ENCODE results near the gene ZNG1A.
A peak's percentile ranks its signal among the peaks of the same experiment; 100 is the strongest.
"Not testable (repeated sequence)": the region's sequence is repeated elsewhere in the genome, so short reads cannot be mapped to it uniquely, and the experiment has no call there.

ZNG1A gene

DNA sequence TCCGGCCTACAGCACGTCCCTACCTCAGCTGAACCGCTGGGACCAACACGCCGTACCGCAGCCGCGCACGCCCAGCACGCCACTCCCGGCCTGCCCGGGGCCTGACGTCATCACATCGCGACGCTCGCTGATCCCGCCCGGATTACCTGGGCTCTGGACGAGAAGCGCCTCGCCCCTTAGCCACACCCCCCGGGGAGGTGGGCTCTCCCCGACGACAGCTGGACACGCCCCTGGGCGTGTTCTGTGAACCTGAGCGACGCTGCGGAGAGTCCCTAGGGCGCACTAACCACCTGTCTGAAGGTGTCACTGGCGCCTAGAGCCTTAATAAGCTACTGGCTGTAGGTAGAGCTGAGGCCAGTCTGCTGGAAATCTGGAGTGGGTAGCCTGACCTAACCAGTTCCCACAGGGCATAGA lies at the start of gene ZNG1A:
ZNG1A (minus strand) TSS at position 87 of the 414 bp plus-strand sequence. CDS start 87 bp downstream, outside the sequence.
- H3K27me3 Mint-ChIP-seq; ATAC-seq; H3K36me3 Mint-ChIP-seq (ENCODE audit: low read depth); H3K4me1 Mint-ChIP-seq; H3K9me3 Mint-ChIP-seq: not testable (repeated sequence)
- DNase-seq = peak; percentile 69
- Mint-ChIP-seq H3K4me3 (peak within 1 kb of the TSS; percentile 85), H3K27ac (peak within 1 kb of the TSS; percentile 90)

DNA sequence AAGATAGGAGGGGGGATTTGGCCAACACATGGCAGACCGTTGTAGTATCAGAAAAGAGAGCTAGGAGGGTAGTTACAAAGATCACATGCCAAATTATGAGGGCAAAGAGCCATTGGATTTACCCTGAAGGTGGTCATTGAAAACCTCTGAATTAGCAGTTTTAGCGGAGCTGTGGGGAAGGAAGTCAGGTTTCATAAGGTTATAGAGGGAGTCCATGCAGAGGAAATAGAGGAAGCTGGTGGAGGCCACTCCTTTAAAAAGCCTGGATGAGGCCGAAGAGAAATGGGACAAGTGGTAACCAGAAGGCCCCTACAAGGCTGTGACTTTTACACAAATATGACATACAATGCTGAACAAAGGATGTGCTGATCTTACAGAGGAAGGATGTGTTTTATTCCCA lies 49.0 kb upstream of the ZNG1A start:
- Mint-ChIP-seq H3K36me3 (ENCODE audit: low read depth) (no peaks in the 10 kb centered on the region), H3K27me3 (no peaks in the 10 kb centered on the region), H3K9me3 (peaks cover 6% of the 10 kb centered on the region), H3K27ac (no peak overlapping the region), H3K4me3 (no peak overlapping the region), H3K4me1 (peaks cover 5% of the 10 kb centered on the region)
- DNase-seq = no peak
- ATAC-seq = no peak

DNA sequence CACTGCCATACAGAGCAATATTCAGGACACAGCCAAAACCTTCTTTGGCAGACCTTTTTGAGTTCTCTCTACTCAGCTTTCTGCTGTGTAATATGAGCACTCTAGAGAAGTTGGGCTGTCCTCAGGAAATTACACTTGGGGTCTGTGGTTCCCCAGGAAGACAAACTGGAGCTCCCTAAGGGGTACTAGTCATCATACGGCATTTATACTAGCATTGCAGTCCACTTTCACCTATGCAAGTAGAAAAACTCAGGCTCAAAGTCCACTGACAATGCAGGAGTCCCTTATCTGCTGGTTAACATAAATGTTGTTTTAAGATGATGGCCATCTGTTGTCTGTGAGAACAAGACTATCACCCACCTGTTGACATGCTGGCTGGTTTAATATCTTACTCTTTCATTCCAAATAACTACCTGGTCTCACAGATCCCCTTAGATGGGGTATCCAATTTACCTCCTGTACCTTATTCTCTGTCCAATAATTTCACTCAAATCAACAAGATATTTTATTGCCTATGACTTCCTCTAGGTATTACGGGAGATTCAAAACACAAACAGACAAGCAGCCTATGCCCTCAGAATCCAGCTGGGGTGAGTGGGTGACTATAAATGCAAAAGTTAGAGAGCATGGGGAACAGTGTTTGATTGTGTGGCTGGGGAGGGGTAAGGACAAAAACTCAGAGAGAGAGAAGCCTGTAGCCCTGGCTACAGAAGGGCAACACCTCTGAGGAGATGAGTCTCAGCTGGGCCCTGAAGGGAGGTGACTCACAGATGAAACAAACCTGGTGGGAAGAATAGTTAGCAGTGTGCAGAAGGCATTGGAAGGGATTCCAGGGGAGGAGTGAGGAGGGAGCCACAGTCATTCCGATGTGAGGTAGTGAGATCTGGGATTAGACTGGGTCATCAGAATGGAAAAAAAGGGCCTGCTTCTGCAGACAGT lies 46.0 kb upstream of the ZNG1A start:
- Mint-ChIP-seq H3K4me3 (no peak overlapping the region), H3K4me1 (peaks cover 17% of the 10 kb centered on the region), H3K9me3 (peaks cover 6% of the 10 kb centered on the region), H3K36me3 (ENCODE audit: low read depth) (no peaks in the 10 kb centered on the region), H3K27me3 (no peaks in the 10 kb centered on the region), H3K27ac (no peak overlapping the region)
- ATAC-seq (peak; percentile 76), DNase-seq (no peak)

DNA sequence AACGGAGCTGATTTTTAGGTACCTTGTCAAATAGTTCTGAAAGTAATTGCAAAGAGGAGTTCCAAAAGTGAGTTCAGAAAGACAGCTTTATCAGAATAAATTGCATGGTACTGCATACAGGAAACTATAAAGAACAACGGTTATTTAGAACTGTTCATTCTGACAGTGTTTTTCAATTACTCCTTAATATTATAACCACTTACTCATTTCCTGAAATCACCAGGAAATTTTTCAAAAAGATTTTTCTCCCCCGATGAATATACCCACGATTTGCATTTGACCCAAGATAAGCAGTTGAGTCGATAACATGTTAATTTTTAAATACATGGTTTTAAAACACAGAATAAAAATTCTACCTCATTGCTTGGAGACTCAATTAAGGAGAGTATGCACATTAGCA lies 45.2 kb upstream of the ZNG1A start:
- ATAC-seq (no peak), DNase-seq (no peak)
- peaks cover 15% of the 10 kb centered on the region for H3K4me1 Mint-ChIP-seq
- H3K36me3 Mint-ChIP-seq (ENCODE audit: low read depth) = no peaks in the 10 kb centered on the region
- H3K27ac Mint-ChIP-seq = no peak overlapping the region
- peaks cover 1% of the 10 kb centered on the region for H3K9me3 Mint-ChIP-seq
- H3K4me3 Mint-ChIP-seq = no peak overlapping the region
- no peaks in the 10 kb centered on the region for H3K27me3 Mint-ChIP-seq

DNA sequence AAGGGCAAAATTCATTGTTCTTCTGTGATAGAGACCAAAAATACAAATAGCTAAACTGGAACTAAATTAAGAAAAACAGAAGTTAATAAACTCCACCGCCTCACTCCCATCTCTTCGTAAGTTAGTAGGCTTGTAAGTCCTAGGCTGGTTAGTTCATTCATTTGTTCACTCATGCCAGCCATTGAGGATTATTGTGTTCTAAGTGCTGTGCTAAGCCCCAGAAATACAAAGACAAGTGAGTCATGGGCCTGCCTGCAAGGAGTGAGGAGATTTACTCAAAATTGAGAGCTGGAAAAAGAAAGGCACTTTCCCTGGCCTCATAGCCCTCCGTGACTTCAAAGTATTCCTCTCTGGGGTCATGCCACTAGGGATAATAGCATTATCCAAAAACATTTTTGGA lies 44.3 kb upstream of the ZNG1A start:
- H3K27me3 Mint-ChIP-seq = no peaks in the 10 kb centered on the region
- H3K4me1 Mint-ChIP-seq = peaks cover 15% of the 10 kb centered on the region
- no peak for DNase-seq
- H3K9me3 Mint-ChIP-seq = no peaks in the 10 kb centered on the region
- H3K36me3 Mint-ChIP-seq (ENCODE audit: low read depth) = no peaks in the 10 kb centered on the region
- no peak overlapping the region for H3K4me3 Mint-ChIP-seq
- ATAC-seq = no peak
- no peak overlapping the region for H3K27ac Mint-ChIP-seq

DNA sequence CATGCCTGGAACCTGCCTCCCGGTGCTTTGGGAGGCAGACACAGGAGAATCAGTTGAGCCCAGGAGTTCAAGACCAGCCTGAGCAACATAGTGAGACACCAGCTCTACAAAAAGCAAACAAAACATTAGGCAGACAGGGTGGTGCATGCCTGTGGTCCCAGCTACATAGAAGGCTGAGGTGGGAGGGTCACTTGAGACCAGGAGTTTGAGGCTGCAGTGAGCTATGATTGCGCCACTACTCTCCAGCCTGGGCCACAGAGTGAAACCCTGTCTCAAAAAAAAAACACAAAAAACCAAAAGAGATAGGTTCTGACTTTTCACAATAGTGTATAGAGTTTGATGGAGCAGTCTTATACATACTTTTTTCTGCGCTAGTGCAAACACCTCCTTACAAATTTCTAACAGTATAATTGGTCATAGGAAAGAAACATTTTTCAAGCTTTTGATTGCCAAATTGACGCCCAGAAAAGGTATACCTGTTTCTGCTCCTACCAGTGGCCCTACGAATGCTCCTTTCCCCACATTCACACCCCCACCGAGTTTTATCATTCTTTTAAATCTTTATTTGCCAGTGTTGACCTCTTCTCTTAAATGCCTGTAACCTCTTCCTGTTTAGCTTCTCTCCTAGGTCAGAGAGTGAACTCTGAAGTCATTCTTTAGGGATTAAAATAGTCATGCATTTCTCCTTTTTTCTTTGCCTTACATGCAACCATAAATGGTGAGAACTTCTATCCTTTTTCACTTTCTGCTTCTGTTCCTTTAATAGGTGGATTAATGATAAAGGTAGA lies 43.3 kb upstream of the ZNG1A start:
- H3K4me1 Mint-ChIP-seq = peaks cover 17% of the 10 kb centered on the region
- H3K9me3 Mint-ChIP-seq = no peaks in the 10 kb centered on the region
- ATAC-seq = no peak
- H3K27ac Mint-ChIP-seq = peak overlapping the region; percentile 3
- no peaks in the 10 kb centered on the region for H3K27me3 Mint-ChIP-seq
- no peaks in the 10 kb centered on the region for H3K36me3 Mint-ChIP-seq (ENCODE audit: low read depth)
- DNase-seq = no peak
- H3K4me3 Mint-ChIP-seq = no peak overlapping the region

DNA sequence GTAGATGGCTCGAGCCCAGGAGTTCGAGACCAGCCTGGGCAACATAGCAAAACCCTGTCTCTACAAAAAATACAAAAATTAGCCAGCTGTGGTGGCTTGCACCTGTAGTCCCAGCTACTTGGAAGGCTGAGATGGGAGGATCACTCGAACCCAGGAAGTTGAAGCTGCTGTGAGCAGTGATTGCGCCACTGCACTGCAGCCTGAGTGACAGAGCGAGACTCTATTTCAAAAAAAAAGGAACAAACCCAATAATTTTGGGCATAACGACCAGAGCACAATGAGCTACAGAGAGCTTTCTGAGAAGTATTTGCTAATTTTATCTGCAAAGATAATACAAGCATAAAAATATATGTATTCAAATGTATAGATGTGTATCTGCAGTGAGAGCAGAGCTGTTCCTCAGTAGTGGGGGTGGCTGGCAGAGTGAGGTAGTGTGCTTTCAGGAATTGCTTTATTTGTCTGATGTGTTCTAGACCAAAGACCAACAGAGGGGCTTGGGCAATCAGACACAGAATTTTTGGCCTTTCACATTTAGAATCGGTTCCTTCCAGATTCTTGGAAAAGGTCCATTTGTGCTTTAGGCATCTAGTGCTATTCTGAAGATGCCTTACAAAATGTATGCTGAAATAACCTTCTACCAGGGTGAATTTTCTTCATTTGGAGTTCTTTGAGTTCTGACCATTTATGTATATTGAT lies 41.0 kb upstream of the ZNG1A start:
- Mint-ChIP-seq H3K27ac (no peak overlapping the region), H3K27me3 (no peaks in the 10 kb centered on the region), H3K4me3 (no peak overlapping the region), H3K4me1 (peaks cover 28% of the 10 kb centered on the region), H3K9me3 (no peaks in the 10 kb centered on the region), H3K36me3 (ENCODE audit: low read depth) (no peaks in the 10 kb centered on the region)
- DNase-seq (no peak), ATAC-seq (no peak)

DNA sequence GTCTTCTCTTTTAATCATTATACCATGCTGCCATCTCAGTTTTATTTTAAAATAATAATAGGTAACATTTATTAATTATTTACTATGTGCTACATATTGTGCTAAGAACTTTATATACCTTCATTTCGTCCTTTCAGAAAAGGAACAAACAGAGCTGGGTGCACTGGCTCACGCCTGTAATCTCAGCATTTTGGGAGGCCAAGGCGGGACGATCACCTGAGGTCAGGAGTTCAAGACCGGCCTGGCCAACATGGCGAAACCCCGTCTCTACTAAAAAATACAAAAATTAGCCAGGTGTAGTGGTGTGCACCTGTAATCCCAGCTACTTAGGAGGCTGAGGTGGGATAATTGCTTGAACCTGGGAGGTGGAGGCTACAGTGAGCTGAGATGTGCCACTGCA lies 40.2 kb upstream of the ZNG1A start:
- peaks cover 32% of the 10 kb centered on the region for H3K4me1 Mint-ChIP-seq
- not testable (repeated sequence) for H3K4me3 Mint-ChIP-seq; H3K9me3 Mint-ChIP-seq; H3K27ac Mint-ChIP-seq; H3K27me3 Mint-ChIP-seq; H3K36me3 Mint-ChIP-seq (ENCODE audit: low read depth); ATAC-seq; DNase-seq

DNA sequence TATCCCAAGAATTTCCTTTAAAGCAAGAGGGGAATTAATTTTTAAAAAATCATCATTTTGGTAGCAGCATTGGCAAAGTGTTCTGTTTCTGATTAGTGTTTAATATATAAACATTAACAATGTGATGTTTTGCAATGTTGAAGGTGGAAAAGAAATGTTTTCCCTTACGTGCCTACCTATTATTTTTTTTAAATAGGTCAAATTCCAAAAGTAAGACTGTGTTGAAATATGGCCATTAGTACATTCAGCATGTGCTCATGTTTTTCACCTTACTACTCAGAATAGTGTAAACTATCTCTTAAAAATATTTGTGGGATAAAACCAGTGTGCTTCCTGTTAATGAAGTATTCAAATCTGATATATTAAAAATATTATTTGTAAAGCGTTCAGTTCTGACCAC lies 39.1 kb upstream of the ZNG1A start:
- Mint-ChIP-seq H3K27me3 (no peaks in the 10 kb centered on the region), H3K4me3 (no peak overlapping the region), H3K36me3 (ENCODE audit: low read depth) (no peaks in the 10 kb centered on the region), H3K4me1 (peaks cover 29% of the 10 kb centered on the region), H3K27ac (no peak overlapping the region), H3K9me3 (no peaks in the 10 kb centered on the region)
- ATAC-seq (no peak), DNase-seq (no peak)

DNA sequence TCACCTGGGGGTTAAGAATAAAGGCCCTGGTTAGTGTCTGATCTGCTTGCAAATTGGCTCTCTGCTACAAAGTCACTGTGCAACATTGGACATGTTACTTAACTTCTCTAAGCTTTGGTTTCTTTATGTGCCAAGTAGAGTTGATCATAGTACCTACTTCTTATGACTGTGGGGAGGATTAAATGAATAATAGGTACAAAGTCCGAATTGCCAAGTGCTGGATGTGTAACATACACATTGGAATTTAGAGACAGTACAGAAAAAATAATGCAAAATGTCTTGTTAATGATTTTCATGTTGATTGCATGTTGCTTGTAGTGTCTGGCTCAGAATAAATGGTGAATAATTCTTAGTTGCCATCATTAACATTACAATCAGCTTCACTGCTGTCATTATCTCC lies 38.0 kb upstream of the ZNG1A start:
- Mint-ChIP-seq H3K4me3 (no peak overlapping the region), H3K27me3 (no peaks in the 10 kb centered on the region), H3K4me1 (peaks cover 20% of the 10 kb centered on the region), H3K36me3 (ENCODE audit: low read depth) (no peaks in the 10 kb centered on the region), H3K9me3 (no peaks in the 10 kb centered on the region), H3K27ac (no peak overlapping the region)
- no peak for DNase-seq
- ATAC-seq = no peak

DNA sequence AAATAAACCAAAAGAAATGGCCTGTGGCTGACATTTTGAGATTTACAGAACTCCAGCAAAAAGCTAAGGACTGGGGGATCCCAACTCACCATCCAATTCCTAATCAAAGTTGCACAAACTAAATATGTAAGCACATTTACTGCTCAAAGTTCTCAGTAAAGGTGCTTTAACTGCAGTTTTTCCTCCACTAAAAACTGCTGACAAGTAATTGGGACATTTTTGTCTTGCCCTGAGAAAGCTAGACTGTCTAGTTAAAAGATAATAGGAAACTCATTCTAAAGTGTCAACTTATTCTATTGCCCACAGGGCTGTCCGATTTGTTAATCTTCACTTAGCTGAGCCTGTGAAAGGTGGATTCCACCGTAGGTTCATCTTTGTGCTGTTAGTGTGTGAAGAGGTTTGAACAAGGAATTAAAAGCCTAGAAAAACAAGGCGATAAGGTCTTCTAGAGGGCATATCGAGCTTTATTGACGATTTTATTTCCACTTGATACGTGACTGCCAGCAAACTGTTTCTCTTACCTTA lies 36.8 kb upstream of the ZNG1A start:
- ATAC-seq (no peak), DNase-seq (no peak)
- Mint-ChIP-seq H3K27me3 (no peaks in the 10 kb centered on the region), H3K27ac (no peak overlapping the region), H3K4me3 (peak overlapping the region; percentile 77), H3K36me3 (ENCODE audit: low read depth) (no peaks in the 10 kb centered on the region), H3K9me3 (no peaks in the 10 kb centered on the region), H3K4me1 (peaks cover 20% of the 10 kb centered on the region)

DNA sequence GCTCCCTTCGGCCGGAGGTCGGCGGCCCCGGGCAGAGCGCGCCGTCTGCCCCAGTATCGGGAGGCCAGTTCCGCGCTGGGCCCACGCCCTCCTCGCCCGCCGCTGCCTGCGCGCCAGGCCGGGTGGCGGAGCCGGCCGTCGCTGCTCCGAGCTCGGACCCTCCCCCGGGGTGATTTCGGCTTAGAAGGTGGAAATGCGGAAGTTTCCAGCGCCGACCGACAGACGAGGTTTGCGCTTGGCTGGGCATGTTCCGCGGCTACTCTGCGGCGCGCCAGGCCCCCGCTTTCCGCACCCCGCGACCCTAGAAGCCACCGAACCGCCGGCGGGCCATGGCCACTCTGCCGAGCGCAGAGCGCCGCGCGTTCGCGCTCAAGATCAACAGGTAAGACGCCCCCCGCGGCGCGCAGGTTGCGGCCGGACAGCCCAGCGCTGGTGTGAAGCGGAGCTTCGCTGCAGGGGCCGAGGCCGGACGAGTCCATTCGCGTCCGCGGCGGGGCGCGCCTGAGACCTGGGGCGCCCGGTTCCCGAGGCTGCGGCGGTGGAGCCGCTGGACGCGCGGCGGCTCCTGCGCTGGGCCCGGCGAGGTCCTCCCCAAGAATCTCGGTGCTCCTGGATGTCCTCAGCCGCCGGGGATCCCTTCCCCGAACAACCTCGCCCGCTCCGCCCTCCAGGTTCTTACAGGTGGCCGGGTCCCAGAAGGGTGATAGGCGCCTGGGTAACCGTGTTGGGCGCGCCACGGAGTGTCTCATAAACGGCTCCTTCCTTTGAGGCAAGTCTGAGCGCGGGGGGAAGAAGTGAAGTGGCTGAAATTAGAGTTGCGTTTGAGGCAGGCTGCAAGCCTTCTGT lies 36.0 kb upstream of the ZNG1A start, which contains the start of gene DOCK8:
DOCK8 (plus strand) TSS at position 218 of the 846 bp plus-strand sequence; CDS start at position 330, 112 bp downstream.
- Mint-ChIP-seq H3K9me3 (no peaks in the 10 kb centered on the region), H3K36me3 (ENCODE audit: low read depth) (no peaks in the 10 kb centered on the region), H3K27ac (peak within 1 kb of the TSS; percentile 40), H3K4me3 (peak within 1 kb of the TSS; percentile 77), H3K4me1 (peaks cover 17% of the 10 kb centered on the region), H3K27me3 (no peaks in the 10 kb centered on the region)
- DNase-seq (peak; percentile 72), ATAC-seq (peak; percentile 90)

DNA sequence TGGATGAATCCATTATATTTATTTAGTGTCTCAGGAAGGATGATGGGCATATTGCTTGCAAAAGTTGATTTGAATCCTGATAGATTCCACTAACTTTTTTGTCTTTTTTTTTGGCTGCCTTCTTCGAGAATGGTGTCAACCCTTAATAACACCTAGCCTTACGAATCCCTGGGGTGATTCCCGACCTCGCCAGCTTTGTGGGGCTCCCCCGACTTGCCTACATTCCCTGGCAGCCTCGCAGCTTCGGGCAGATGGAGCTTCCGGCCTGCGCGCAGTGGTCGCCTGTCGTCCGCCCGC lies 35.4 kb upstream of the ZNG1A start:
- no peak for ATAC-seq
- Mint-ChIP-seq H3K9me3 (no peaks in the 10 kb centered on the region), H3K27ac (peak overlapping the region; percentile 40), H3K36me3 (ENCODE audit: low read depth) (no peaks in the 10 kb centered on the region), H3K4me1 (peaks cover 17% of the 10 kb centered on the region), H3K27me3 (no peaks in the 10 kb centered on the region), H3K4me3 (peak overlapping the region; percentile 77)
- DNase-seq = no peak

DNA sequence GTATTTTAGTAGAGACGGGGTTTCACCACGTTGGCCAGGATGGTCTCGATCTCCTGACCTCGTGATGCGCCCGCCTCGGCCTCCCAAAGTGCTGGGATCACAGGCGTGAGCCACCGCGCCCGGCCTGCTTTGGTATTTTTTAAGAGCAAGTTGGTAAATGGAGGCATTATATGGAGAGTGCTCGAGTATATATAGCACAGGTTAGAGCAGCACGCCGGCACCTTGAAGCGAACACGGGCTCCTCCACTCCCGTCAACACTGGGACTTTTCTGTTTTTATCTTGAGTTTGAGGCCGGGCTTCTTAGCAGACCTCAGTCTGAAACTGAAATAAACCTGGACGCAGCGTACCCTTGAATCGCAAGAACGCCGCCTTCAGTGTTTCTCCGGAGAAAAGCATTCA lies 35.0 kb upstream of the ZNG1A start:
- H3K9me3 Mint-ChIP-seq; H3K27ac Mint-ChIP-seq; H3K27me3 Mint-ChIP-seq; H3K36me3 Mint-ChIP-seq (ENCODE audit: low read depth); ATAC-seq; DNase-seq: not testable (repeated sequence)
- H3K4me3 Mint-ChIP-seq = peak overlapping the region; percentile 77
- peaks cover 17% of the 10 kb centered on the region for H3K4me1 Mint-ChIP-seq

Measured in activated naive CD8-positive, alpha-beta T cell treated with anti-CD3 and anti-CD28 coated beads, Interleukin-2, amount 50 U/mL, for 24 hours (primary cell).